Measurements from ENCODE around the gene TBL3.
"Not testable (repeated sequence)": the region's sequence is repeated elsewhere in the genome, so short reads cannot be mapped to it uniquely, and the experiment has no call there.

The TBL3 gene

GRCh38 chr16:1944612-1945199 lies 27.1 kb upstream of the TBL3 start:
- DNase-seq: no peak

- DNase-seq: no peak
These were observed 26.1 kb upstream of the TBL3 start for GRCh38 chr16:1945559-1946391.

GRCh38 chr16:1946495-1947368 lies 25.1 kb upstream of the TBL3 start:
- no peak for DNase-seq

GRCh38 chr16:1947369-1947670 lies 24.5 kb upstream of the TBL3 start:
- DNase-seq: no peak

GRCh38 chr16:1949507-1949906 lies 22.3 kb upstream of the TBL3 start:
- DNase-seq: no peak

- DNase-seq: no peak
These were observed 21.8 kb upstream of the TBL3 start for GRCh38 chr16:1950047-1950446.

- DNase-seq: no peak
These were observed 21.3 kb upstream of the TBL3 start for GRCh38 chr16:1950559-1950958.

GRCh38 chr16:1953734-1954133 lies 18.1 kb upstream of the TBL3 start:
- no peak for DNase-seq

GRCh38 chr16:1957434-1958142 lies 14.3 kb upstream of the TBL3 start:
- not testable (repeated sequence) for DNase-seq

- DNase-seq: not testable (repeated sequence)
These were observed 13.7 kb upstream of the TBL3 start for GRCh38 chr16:1958143-1958491.

- DNase-seq: no peak
These were observed 13.1 kb upstream of the TBL3 start for GRCh38 chr16:1958715-1959268.

- peak; percentile 79 for DNase-seq
These were observed 12.4 kb upstream of the TBL3 start, which contains the start of gene NDUFB10 for GRCh38 chr16:1959269-1960039. TSS of gene NDUFB10 (plus strand) at chr16:1959538. CDS start at chr16:1959625, 87 bp downstream.

GRCh38 chr16:1960665-1961630 lies 10.9 kb upstream of the TBL3 start:
- peak; percentile 35 for DNase-seq

- DNase-seq: no peak
These were observed 10.2 kb upstream of the TBL3 start for GRCh38 chr16:1961651-1962067.

- not testable (repeated sequence) for DNase-seq
These were observed 9.4 kb upstream of the TBL3 start for GRCh38 chr16:1962161-1963153.

- peak; percentile 47 for DNase-seq
These were observed 7.9 kb upstream of the TBL3 start for GRCh38 chr16:1963806-1964505.

- peak; percentile 99 for DNase-seq
These were observed 7.1 kb upstream of the TBL3 start, which contains the start of gene RPS2 for GRCh38 chr16:1964506-1965395. TSS of gene RPS2 (minus strand) at chr16:1964826. CDS start at chr16:1964625, 201 bp downstream.

Data from NCI-H1092 treated with DMSO at 0.1 percent for 48 hours (cell line).